HepG2 (cell line): ENCODE results near the gene SRF. TPM values are rescaled to one million over a fixed set of nuclear protein-coding genes. Genes with fewer than 3 reads are reported as not detected.

Experiments
- ATAC-seq: fragments of 200-7000 bp; cut with Tn5 transposase; 3 replicates; pipeline ENCODE4 v1.9.1; 2020; ENCODE audit warnings: mild to moderate bottlenecking, moderate library complexity
- BruUV-seq: library from RNA; stranded (reverse); fragments of 400-500 nt; replicated peaks from 2 replicates; lab custom pipeline; 2021; lab: Mats Ljungman, UMichigan
- CTCF ChIA-PET: fragments of 300-600 bp; formaldehyde crosslinking; extraction: SDS; loops from one replicate; lab custom pipeline; 2021; ENCODE audit warnings: low total read pairs, inconsistent platforms, low intra/inter-chr PET ratio; lab: Yijun Ruan, JAX
- POLR2A ChIA-PET: fragments of 350-600 bp; sonication (Branson Sonifier 250); formaldehyde crosslinking; loops from one replicate; lab custom pipeline; 2020; ENCODE audit warnings: antibody characterized with exemption, inconsistent platforms; lab: Yijun Ruan, JAX
- DNase-seq: peaks from one replicate; pipeline ENCODE4 v3.0.0-alpha.2; 2015; ENCODE audit warnings: low spot score
- FAIRE-seq: peaks from 3 replicates; lab custom pipeline; 2011; peaks lifted over from hg19 to GRCh38; lab: Jason Lieb, UNC
- H2AFZ ChIP-seq: one replicate; pipeline ENCODE4 v1.6.1; 2011; ENCODE audit warnings: low read length, inconsistent platforms
- H3K27ac ChIP-seq: fragments of 300-600 bp; 3 replicates; pipeline ENCODE4 v1.8.0; 2011; ENCODE audit warnings: mixed run types, mild to moderate bottlenecking, mixed read lengths, low read length, inconsistent platforms; ENCODE audit not compliant: insufficient read depth; ENCODE audit errors: extremely low read length
- H3K27me3 ChIP-seq, 2 experiments: fragments of 200-600 bp in 1 of 2; 2 replicates in 1 of 2; 3 replicates in 1 of 2; pipeline versions ENCODE4 v1.6.0 to v1.8.0; 2011; ENCODE audit warnings: low read length in 2 of 2, mild to moderate bottlenecking in 2 of 2, moderate library complexity in 2 of 2, inconsistent platforms in 1 of 2; ENCODE audit not compliant: insufficient read depth in 2 of 2, control insufficient read depth in 1 of 2
- H3K36me3 ChIP-seq, 2 experiments: fragments of 200-600 bp in 1 of 2; replicated peaks in 1 of 2; 2 replicates in 1 of 2; 3 replicates in 1 of 2; pipeline versions ENCODE4 v1.5.1 to v1.8.0; 2011; ENCODE audit warnings: low read length in 2 of 2, inconsistent platforms in 1 of 2; ENCODE audit not compliant: insufficient read depth in 2 of 2, control insufficient read depth in 1 of 2
- H3K4me1 ChIP-seq: 2 replicates; pipeline ENCODE4 v1.5.1; 2012; ENCODE audit warnings: low read length, inconsistent platforms; ENCODE audit not compliant: insufficient read depth
- H3K4me2 ChIP-seq: 2 replicates; pipeline ENCODE4 v1.6.0; 2011; ENCODE audit warnings: low read depth, low read length, inconsistent platforms
- H3K4me3 ChIP-seq, 3 experiments: fragments of 200-600 bp in 1 of 3; sonication (generic), shearing (Covaris generic) in 1 of 3; replicated peaks in 1 of 3; 2 replicates each; pipeline ENCODE4 v1.5.1; 2011 to 2016; ENCODE audit warnings: low read length in 3 of 3, inconsistent platforms in 2 of 3, low read depth in 2 of 3, mild to moderate bottlenecking in 2 of 3, control low read depth in 1 of 3, mixed read lengths in 1 of 3; ENCODE audit not compliant: insufficient read depth in 1 of 3
- H3K79me2 ChIP-seq: one replicate; pipeline ENCODE4 v1.6.1; 2011; ENCODE audit warnings: low read length, inconsistent platforms; ENCODE audit not compliant: insufficient read depth
- H3K9ac ChIP-seq: 2 replicates; pipeline ENCODE4 v1.6.0; 2011; ENCODE audit warnings: mild to moderate bottlenecking, low read depth, low read length, inconsistent platforms; ENCODE audit not compliant: insufficient read depth
- H3K9me3 ChIP-seq: 2 replicates; pipeline ENCODE4 v1.5.1; 2012; ENCODE audit warnings: mild to moderate bottlenecking, low read length
- H4K20me1 ChIP-seq: 2 replicates; pipeline ENCODE4 v1.6.0; 2011; ENCODE audit warnings: inconsistent platforms, mild to moderate bottlenecking, low read length, moderate library complexity; ENCODE audit not compliant: insufficient read depth
- ARID3A ChIP-seq: IDR thresholded peaks from 2 replicates; pipeline ENCODE4 v1.6.1; 2012; ENCODE audit warnings: low read depth, low read length, improper control_type of control experiment
- BATF2 ChIP-seq: sonication (generic); formaldehyde crosslinking; IDR thresholded peaks from 2 replicates; pipeline ENCODE4 v1.8.0; 2022; ENCODE audit warnings: mild to moderate bottlenecking, missing genetic modification reagents, moderate library complexity
- HBP1 ChIP-seq: IDR thresholded peaks from 2 replicates; pipeline ENCODE4 v1.6.1; 2016; ENCODE audit warnings: low read depth, control low read depth
- JDP2 ChIP-seq: sonication (generic); formaldehyde crosslinking; IDR thresholded peaks from 2 replicates; pipeline ENCODE4 v1.8.1; 2022; ENCODE audit warnings: missing genetic modification reagents, borderline replicate concordance
- JUND ChIP-seq: sonication (generic); formaldehyde crosslinking; IDR thresholded peaks from 2 replicates; pipeline ENCODE4 v1.8.0; 2022; ENCODE audit warnings: mild to moderate bottlenecking, missing genetic modification reagents
- KDM3A ChIP-seq: IDR thresholded peaks from 2 replicates; pipeline ENCODE4 v1.6.1; 2018; ENCODE audit warnings: low read depth, missing compliant biosample characterization
- PITX1 ChIP-seq: sonication (generic); formaldehyde crosslinking; IDR thresholded peaks from 2 replicates; pipeline ENCODE4 v1.5.1; 2020; ENCODE audit warnings: mild to moderate bottlenecking, missing genetic modification reagents
- RAD21 ChIP-seq: fragments of 450-650 bp; formaldehyde crosslinking; IDR thresholded peaks from 2 replicates; pipeline ENCODE4 v1.5.0; 2020; ENCODE audit warnings: mild to moderate bottlenecking
- SETDB1 ChIP-seq: sonication (generic); formaldehyde crosslinking; IDR thresholded peaks from 2 replicates; pipeline ENCODE4 v1.5.1; 2020; ENCODE audit warnings: missing genetic modification reagents, mild to moderate bottlenecking, borderline replicate concordance
- ZNF101 ChIP-seq: sonication (generic); formaldehyde crosslinking; IDR thresholded peaks from 2 replicates; pipeline ENCODE4 v1.4.0; 2020; ENCODE audit warnings: mild to moderate bottlenecking, low read depth, missing genetic modification reagents, borderline replicate concordance
- ZNF234 ChIP-seq: sonication (generic); formaldehyde crosslinking; conservative IDR thresholded peaks from 2 replicates; pipeline ENCODE4 v1.5.1; 2020; ENCODE audit warnings: mild to moderate bottlenecking, missing genetic modification reagents
- ZNF383 ChIP-seq: sonication (generic); formaldehyde crosslinking; IDR thresholded peaks from 2 replicates; pipeline ENCODE4 v1.4.0; 2020; ENCODE audit warnings: missing genetic modification reagents, mild to moderate bottlenecking, borderline replicate concordance
- ZNF580 ChIP-seq: IDR thresholded peaks from 2 replicates; pipeline ENCODE4 v1.6.1; 2016; ENCODE audit warnings: low read depth, borderline replicate concordance
- ZNF747 ChIP-seq: sonication (generic); formaldehyde crosslinking; IDR thresholded peaks from 2 replicates; pipeline ENCODE4 v1.8.1; 2023; ENCODE audit warnings: missing genetic modification reagents, mild to moderate bottlenecking, borderline replicate concordance
- WGBS: methylation state at CpG from one replicate; pipeline ENCODE4 v1.1.6; 2017; ENCODE audit warnings: low lambda C conversion rate; 5-methylcytosine and 5-hydroxymethylcytosine counted together
- in situ Hi-C: cut with HindIII; loops from 2 replicates; pipeline ENCODE4 v1.10.0; 2017; ENCODE audit warnings: low pct_unique_long_range_greater_than_20kb; ENCODE audit not compliant: extremely low pct_ligation_motif_present
- intact Hi-C: fragments of 100-400 bp; cut with micrococcal nuclease; formaldehyde crosslinking; loops from one replicate; pipeline ENCODE4 v1.10.0; 2022; ENCODE audit not compliant: unreplicated experiment
- polyA plus RNA-seq, 8 experiments: library from polyadenylated mRNA; depleted of rRNA in 3 of 8; stranded (reverse) in 7 of 8; unstranded in 1 of 8; fragments of >200 nt; fragmentation: Illumina TruSeq in 4 of 8; extraction: Trizol in 4 of 8; gene quantifications; 2 replicates each; pipeline versions ENCODE4 v1.2.1 to v1.2.3, GENCODE V29; 2011 to 2016; ENCODE audit warnings: low read depth in 4 of 8, missing spikeins in 1 of 8, mixed read lengths in 1 of 8; ENCODE audit not compliant: insufficient read depth in 1 of 8
- total RNA-seq, 5 experiments: library from RNA; depleted of rRNA; stranded (reverse); fragments of >200 nt; fragmentation: Illumina TruSeq; extraction: Trizol; gene quantifications; 2 replicates each; pipeline ENCODE4 v1.2.3, GENCODE V29; 2016; ENCODE audit warnings: low read depth in 1 of 5

Gene SRF
- total and polyA plus RNA-seq, 2 of the 13 experiments (the other 11 are each of a cell fraction or from before 2014, with no cell fraction given), result 25.5 to 44.1 TPM

GRCh38 chr6:43129434-43130194, 41.5 kb upstream of the SRF start (continued):
- TF ChIP-seq ZNF234 (CRISPR knock-in tag) (no peak), PITX1 (CRISPR knock-in tag) (no peak), RAD21 (CRISPR knock-in tag) (peak; percentile 83), ARID3A (0 out of 2 replicates have a peak, but pooled peaks have one; percentile 19), HBP1 (no peak), JDP2 (CRISPR knock-in tag) (no peak)

GRCh38 chr6:43130429-43130828, 40.6 kb upstream of the SRF start:
- intact Hi-C loops, result no loop called here
- no peak overlapping the region for H3K4me2 ChIP-seq
- H3K9ac ChIP-seq, result no peak overlapping the region
- no peak overlapping the region for H2AFZ ChIP-seq
- FAIRE-seq (no peak), DNase-seq (no peak), ATAC-seq (no peak)
- H3K79me2 ChIP-seq, result peaks cover 15% of the 10 kb centered on the region
- peaks cover 21% of the 10 kb centered on the region for H3K4me1 ChIP-seq
- BruUV-seq, result no TSS peak
- peaks cover 19 to 32% of the 10 kb centered on the region in 2 experiments for H3K36me3 ChIP-seq
- H3K27ac ChIP-seq, result no peak overlapping the region
- H4K20me1 ChIP-seq, result no peaks in the 10 kb centered on the region
- H3K9me3 ChIP-seq, result no peaks in the 10 kb centered on the region
- TF ChIP-seq KDM3A (CRISPR knock-in tag) (no peak), SETDB1 (no peak), JUND (CRISPR knock-in tag) (no peak), ZNF101 (CRISPR knock-in tag) (no peak), BATF2 (CRISPR knock-in tag) (no peak), ZNF580 (CRISPR knock-in tag) (no peak), ZNF383 (0 out of 2 replicates have a peak, but pooled peaks have one; percentile 53), ZNF747 (no peak)
- in situ Hi-C loops, result no loop called here
- POLR2A ChIA-PET, result interaction anchor here (0.9 kb wide), 1 partner anchor 54 kb away, joined by 3 read pairs; the partner anchor contains the start of gene PTK7
- CTCF ChIA-PET, result interaction anchor here (0.6 to 1.8 kb wide), 4 partner anchors 60 to 229 kb away, joined by 3 to 14 read pairs (median 4); no protein-coding TSS in a partner anchor
- 97% methylated on average over 6 of the region's 7 CpGs for WGBS
- H3K27me3 ChIP-seq, result no peaks in the 10 kb centered on the region
- no peak overlapping the region for H3K4me3 ChIP-seq
